Cardiac fibroblast (primary cell): ENCODE measurements around the gene RUNX2.

Experiments used
- DNase-seq, 2 donors: peaks; one replicate each; pipeline versions ENCODE4 v3.0.0 to v3.0.0-alpha.2; 2010; ENCODE audit warnings: low read depth in 2 of 2
- H3K4me3 ChIP-seq, 2 donors: replicated peaks in 1 of 2; 1 replicate in 1 of 2; 2 replicates in 1 of 2; pipeline ENCODE4 v1.5.1; 2011; ENCODE audit warnings: low read depth in 2 of 2, low read length in 2 of 2, mild to moderate bottlenecking in 2 of 2, moderate library complexity in 1 of 2
- CTCF ChIP-seq: IDR thresholded peaks from one replicate; pipeline ENCODE4 v1.5.1; 2011; ENCODE audit warnings: low read depth, mild to moderate bottlenecking, low read length, inconsistent platforms

RUNX2 gene

DNA sequence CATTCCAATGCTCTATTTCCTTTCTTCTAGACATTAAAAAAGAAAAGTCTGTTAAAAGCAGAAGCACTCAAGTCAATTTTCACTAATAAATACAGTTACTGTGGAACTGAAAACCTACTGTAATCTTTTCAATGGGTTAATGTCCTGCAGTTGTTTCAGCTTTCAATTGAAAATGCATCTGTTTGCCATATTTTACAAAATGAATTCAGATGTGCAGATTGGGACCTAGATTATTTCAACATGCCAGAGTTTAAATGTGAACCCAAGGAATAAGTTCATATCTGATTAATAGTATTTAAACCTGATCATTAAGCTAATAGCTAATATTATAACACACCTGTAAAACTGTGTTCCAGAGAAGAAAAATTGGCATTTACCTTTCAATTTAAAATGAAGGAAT is 39.9 kb downstream of the RUNX2 start:
- DNase-seq: no peak
- H3K4me3 ChIP-seq: no peak overlapping the region
- no peak for TF ChIP-seq CTCF

GRCh38 chr6:45369870-45370269 is 41.7 kb downstream of the RUNX2 start:
- H3K4me3 ChIP-seq: no peak overlapping the region
- no peak for DNase-seq
- no peak for TF ChIP-seq CTCF

GRCh38 chr6:45371924-45372573 is 43.9 kb downstream of the RUNX2 start:
- H3K4me3 ChIP-seq: no peak overlapping the region
- TF ChIP-seq CTCF: no peak
- DNase-seq: no peak

- DNase-seq: peak in 1 of 2 donors; percentile 22
- no peak overlapping the region for H3K4me3 ChIP-seq
- no peak for TF ChIP-seq CTCF
Observed at GRCh38 chr6:45375449-45375848, 47.3 kb downstream of the RUNX2 start.

DNA sequence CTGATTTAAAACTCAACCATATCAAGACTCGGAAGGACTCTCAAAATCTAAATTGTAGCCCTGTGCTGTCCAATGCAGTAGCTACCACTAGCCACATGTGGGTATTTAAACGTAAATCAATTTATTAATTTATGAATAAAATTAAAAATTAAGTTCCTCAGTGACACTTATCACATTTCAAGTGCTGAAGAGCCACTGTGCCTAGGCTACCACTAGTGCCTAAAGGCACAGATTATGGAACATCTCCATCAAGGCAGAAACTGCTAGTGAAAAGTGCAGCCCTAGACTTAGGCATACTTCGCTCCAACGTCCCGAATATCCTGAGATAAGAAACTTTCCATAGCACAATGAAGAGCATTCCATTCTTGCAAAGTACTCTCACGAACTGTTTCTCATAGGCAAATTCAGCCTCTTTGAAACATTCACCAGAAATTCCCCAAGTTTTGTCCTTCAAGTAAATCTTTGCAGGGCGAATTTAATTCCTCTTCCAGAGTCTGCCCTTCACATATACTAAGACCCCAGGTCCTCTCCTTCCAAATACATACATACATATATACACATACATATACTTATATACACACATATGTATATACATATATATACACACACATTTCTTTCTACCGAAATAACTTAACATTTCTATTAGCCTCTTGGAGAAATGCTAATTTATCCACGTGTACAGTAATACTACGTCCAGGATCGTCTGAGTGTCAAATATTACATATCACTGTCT is 48.3 kb downstream of the RUNX2 start:
- peak; percentile 61 to 63 for DNase-seq
- TF ChIP-seq CTCF: peak; percentile 1
- peak overlapping the region; percentile 72 to 75 for H3K4me3 ChIP-seq

DNA sequence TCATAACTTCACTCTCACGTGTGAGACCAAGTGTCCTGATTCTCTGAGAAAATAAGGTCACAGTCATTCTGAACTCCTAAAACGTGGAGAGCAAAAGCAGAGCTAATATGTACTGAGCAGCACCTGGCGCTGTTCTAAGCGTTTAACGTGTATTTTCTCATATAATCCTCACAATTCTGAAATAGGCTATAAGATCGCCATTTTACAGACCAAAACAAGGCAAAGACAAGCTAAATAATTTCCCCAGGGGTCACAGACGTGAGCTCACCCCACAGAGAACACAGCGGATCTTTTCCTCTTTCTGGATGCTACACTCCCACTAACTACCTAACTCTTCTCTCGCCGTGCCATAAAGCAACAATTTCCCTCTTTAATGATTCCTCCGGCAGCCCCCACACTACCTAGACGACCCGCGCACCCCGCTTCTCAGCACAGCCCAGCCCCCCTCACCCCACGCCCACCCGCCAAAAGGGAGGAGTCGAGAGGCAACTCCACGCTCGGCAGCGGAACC is 49.0 kb downstream of the RUNX2 start:
- peak overlapping the region; percentile 72 to 75 for H3K4me3 ChIP-seq
- TF ChIP-seq CTCF: no peak
- no peak for DNase-seq
